Suprapubic skin (tissue), 3 donors: Measurements from ENCODE around the gene NFKBIE.

Experiments
- CTCF ChIP-seq, 2 donors: fragments of 200-600 bp in 1 of 2; fragments of 450-650 bp in 1 of 2; sonication (generic) in 1 of 2; IDR thresholded peaks; one replicate each; pipeline ENCODE4 v1.5.1; 2016 to 2019; ENCODE audit warnings: antibody characterized with exemption in 2 of 2, mild to moderate bottlenecking in 1 of 2, moderate library complexity in 1 of 2
- EP300 ChIP-seq: sonication (generic); formaldehyde crosslinking; IDR thresholded peaks from one replicate; pipeline ENCODE4 v1.6.1; 2017; ENCODE audit warnings: antibody characterized with exemption

- TF ChIP-seq CTCF (IDR thresholded peaks at IDR 0.05), result no peak
- TF ChIP-seq EP300, result no peak
Measured at GRCh38 chr6:44228836-44229235, 36.5 kb downstream of the NFKBIE start.
